ENCODE results near the gene PDS5B.

GRCh38 chr13:32610977-32611376 lies 24.7 kb downstream of the PDS5B start:
- TF ChIP-seq JUN (IDR thresholded peaks at IDR 0.05; ENCODE audit: low read depth, low read length) (no peak), BACH1 (IDR thresholded peaks at IDR 0.05; ENCODE audit: low read length) (no peak), CTCF (IDR thresholded peaks at IDR 0.05; ENCODE audit: control extremely low read depth in 1 of 3, insufficient read depth in 1 of 3, low read depth in 1 of 3, low read length in 3 of 3) (no peak), EGR1 (IDR thresholded peaks at IDR 0.05; ENCODE audit: borderline replicate concordance, low read depth, low read length) (no peak), MAX (IDR thresholded peaks at IDR 0.05) (no peak), RNF2 (IDR thresholded peaks at IDR 0.05; ENCODE audit: borderline replicate concordance, low read depth, low read length, missing control alignments, poor library complexity, severe bottlenecking) (no peak), ZNF274 (IDR thresholded peaks at IDR 0.05; ENCODE audit: borderline replicate concordance, extremely low read depth, low read length) (no peak), RXRA (IDR thresholded peaks at IDR 0.05; ENCODE audit: insufficient read depth, low read depth, low read length) (no peak), POLR2A (IDR thresholded peaks at IDR 0.05; ENCODE audit: control extremely low read depth in 1 of 2, low read depth in 2 of 2, low read length in 2 of 2) (no peak), TAF1 (IDR thresholded peaks at IDR 0.05; ENCODE audit: low read depth, low read length) (no peak), TCF12 (IDR thresholded peaks at IDR 0.05; ENCODE audit: low read depth, low read length) (no peak), CEBPB (IDR thresholded peaks at IDR 0.05; ENCODE audit: low read depth, low read length) (no peak)

Measured in H1 (cell line).